HepG2 (cell line): ENCODE results near the gene CEP164. TPM values are rescaled to one million over a fixed set of nuclear protein-coding genes. Genes with fewer than 3 reads are reported as not detected.

ENCODE experiments used
- ATAC-seq: fragments of 200-7000 bp; cut with Tn5 transposase; 3 replicates; pipeline ENCODE4 v1.9.1; 2020; ENCODE audit warnings: mild to moderate bottlenecking, moderate library complexity
- BruUV-seq: library from RNA; stranded (reverse); fragments of 400-500 nt; replicated peaks from 2 replicates; lab custom pipeline; 2021; lab: Mats Ljungman, UMichigan
- CTCF ChIA-PET: fragments of 300-600 bp; formaldehyde crosslinking; extraction: SDS; loops from one replicate; lab custom pipeline; 2021; ENCODE audit warnings: low total read pairs, inconsistent platforms, low intra/inter-chr PET ratio; lab: Yijun Ruan, JAX
- POLR2A ChIA-PET: fragments of 350-600 bp; sonication (Branson Sonifier 250); formaldehyde crosslinking; loops from one replicate; lab custom pipeline; 2020; ENCODE audit warnings: antibody characterized with exemption, inconsistent platforms; lab: Yijun Ruan, JAX
- DNase-seq: peaks from one replicate; pipeline ENCODE4 v3.0.0-alpha.2; 2015; ENCODE audit warnings: low spot score
- FAIRE-seq: peaks from 3 replicates; lab custom pipeline; 2011; peaks lifted over from hg19 to GRCh38; lab: Jason Lieb, UNC
- H2AFZ ChIP-seq: one replicate; pipeline ENCODE4 v1.6.1; 2011; ENCODE audit warnings: low read length, inconsistent platforms
- H3K27ac ChIP-seq: fragments of 300-600 bp; 3 replicates; pipeline ENCODE4 v1.8.0; 2011; ENCODE audit warnings: mixed run types, mild to moderate bottlenecking, mixed read lengths, low read length, inconsistent platforms; ENCODE audit not compliant: insufficient read depth; ENCODE audit errors: extremely low read length
- H3K27me3 ChIP-seq, 2 experiments: fragments of 200-600 bp in 1 of 2; 2 replicates in 1 of 2; 3 replicates in 1 of 2; pipeline versions ENCODE4 v1.6.0 to v1.8.0; 2011; ENCODE audit warnings: low read length in 2 of 2, mild to moderate bottlenecking in 2 of 2, moderate library complexity in 2 of 2, inconsistent platforms in 1 of 2; ENCODE audit not compliant: insufficient read depth in 2 of 2, control insufficient read depth in 1 of 2
- H3K36me3 ChIP-seq, 2 experiments: fragments of 200-600 bp in 1 of 2; replicated peaks in 1 of 2; 2 replicates in 1 of 2; 3 replicates in 1 of 2; pipeline versions ENCODE4 v1.5.1 to v1.8.0; 2011; ENCODE audit warnings: low read length in 2 of 2, inconsistent platforms in 1 of 2; ENCODE audit not compliant: insufficient read depth in 2 of 2, control insufficient read depth in 1 of 2
- H3K4me1 ChIP-seq: 2 replicates; pipeline ENCODE4 v1.5.1; 2012; ENCODE audit warnings: low read length, inconsistent platforms; ENCODE audit not compliant: insufficient read depth
- H3K4me2 ChIP-seq: 2 replicates; pipeline ENCODE4 v1.6.0; 2011; ENCODE audit warnings: low read depth, low read length, inconsistent platforms
- H3K4me3 ChIP-seq, 3 experiments: fragments of 200-600 bp in 1 of 3; sonication (generic), shearing (Covaris generic) in 1 of 3; replicated peaks in 1 of 3; 2 replicates each; pipeline ENCODE4 v1.5.1; 2011 to 2016; ENCODE audit warnings: low read length in 3 of 3, inconsistent platforms in 2 of 3, low read depth in 2 of 3, mild to moderate bottlenecking in 2 of 3, control low read depth in 1 of 3, mixed read lengths in 1 of 3; ENCODE audit not compliant: insufficient read depth in 1 of 3
- H3K79me2 ChIP-seq: one replicate; pipeline ENCODE4 v1.6.1; 2011; ENCODE audit warnings: low read length, inconsistent platforms; ENCODE audit not compliant: insufficient read depth
- H3K9ac ChIP-seq: 2 replicates; pipeline ENCODE4 v1.6.0; 2011; ENCODE audit warnings: mild to moderate bottlenecking, low read depth, low read length, inconsistent platforms; ENCODE audit not compliant: insufficient read depth
- H3K9me3 ChIP-seq: 2 replicates; pipeline ENCODE4 v1.5.1; 2012; ENCODE audit warnings: mild to moderate bottlenecking, low read length
- H4K20me1 ChIP-seq: 2 replicates; pipeline ENCODE4 v1.6.0; 2011; ENCODE audit warnings: inconsistent platforms, mild to moderate bottlenecking, low read length, moderate library complexity; ENCODE audit not compliant: insufficient read depth
- CREB1 ChIP-seq, 2 experiments: fragments of 450-650 bp in 1 of 2; IDR thresholded peaks; 2 replicates each; pipeline ENCODE4 v1.6.1; 2016 to 2017; ENCODE audit warnings: control low read depth in 1 of 2, mild to moderate bottlenecking in 1 of 2, missing compliant biosample characterization in 1 of 2, missing genetic modification characterization in 1 of 2
- JDP2 ChIP-seq: sonication (generic); formaldehyde crosslinking; IDR thresholded peaks from 2 replicates; pipeline ENCODE4 v1.8.1; 2022; ENCODE audit warnings: missing genetic modification reagents, borderline replicate concordance
- KMT2B ChIP-seq: IDR thresholded peaks from 2 replicates; pipeline ENCODE4 v1.6.1; 2016; ENCODE audit warnings: missing genetic modification reagents, missing compliant biosample characterization
- MLXIP ChIP-seq: sonication (generic); formaldehyde crosslinking; IDR thresholded peaks from 2 replicates; pipeline ENCODE4 v1.9.0; 2021; ENCODE audit warnings: missing genetic modification reagents, borderline replicate concordance
- NFE2L1 ChIP-seq: sonication (generic); formaldehyde crosslinking; IDR thresholded peaks from 2 replicates; pipeline ENCODE4 v1.4.0; 2020; ENCODE audit warnings: missing genetic modification reagents, mild to moderate bottlenecking, borderline replicate concordance
- NRL ChIP-seq: sonication (generic); formaldehyde crosslinking; IDR thresholded peaks from 2 replicates; pipeline ENCODE4 v1.5.0; 2020; ENCODE audit warnings: missing genetic modification reagents, mild to moderate bottlenecking, moderate library complexity, borderline replicate concordance
- POGZ ChIP-seq: sonication (generic); formaldehyde crosslinking; IDR thresholded peaks from 2 replicates; pipeline ENCODE4 v1.4.0; 2020; ENCODE audit warnings: mild to moderate bottlenecking, missing genetic modification reagents
- SNAPC2 ChIP-seq: sonication (generic); formaldehyde crosslinking; IDR thresholded peaks from 2 replicates; pipeline ENCODE4 v1.8.1; 2022; ENCODE audit warnings: mild to moderate bottlenecking, missing genetic modification reagents
- SRSF9 ChIP-seq: fragments of 200-400 bp; formaldehyde crosslinking; IDR thresholded peaks from 2 replicates; pipeline ENCODE4 v1.6.1; 2018; ENCODE audit warnings: borderline replicate concordance, mild to moderate bottlenecking, low read depth, low read length; ENCODE audit not compliant: insufficient read depth, poor library complexity, severe bottlenecking
- TRIM24 ChIP-seq: sonication (generic); formaldehyde crosslinking; IDR thresholded peaks from 2 replicates; pipeline ENCODE4 v1.8.0; 2022; ENCODE audit warnings: mild to moderate bottlenecking, missing genetic modification reagents
- ZFYVE20 ChIP-seq: sonication (generic); formaldehyde crosslinking; IDR thresholded peaks from 2 replicates; pipeline ENCODE4 v1.8.0; 2023; ENCODE audit warnings: low read depth, mild to moderate bottlenecking, moderate library complexity, missing genetic modification reagents, borderline replicate concordance
- ZNF317 ChIP-seq: sonication (generic); formaldehyde crosslinking; IDR thresholded peaks from 2 replicates; pipeline ENCODE4 v1.5.0; 2020; ENCODE audit warnings: mild to moderate bottlenecking, missing genetic modification reagents
- ZNF549 ChIP-seq: sonication (generic); formaldehyde crosslinking; IDR thresholded peaks from 2 replicates; pipeline ENCODE4 v1.5.0; 2020; ENCODE audit warnings: missing genetic modification reagents
- ZNF766 ChIP-seq: sonication (generic); formaldehyde crosslinking; IDR thresholded peaks from 2 replicates; pipeline ENCODE4 v1.5.0; 2020; ENCODE audit warnings: missing genetic modification reagents, borderline replicate concordance
- ZNF883 ChIP-seq: sonication (generic); formaldehyde crosslinking; IDR thresholded peaks from 2 replicates; pipeline ENCODE4 v1.5.1; 2020; ENCODE audit warnings: mild to moderate bottlenecking, missing genetic modification reagents; ENCODE audit errors: not compliant biosample characterization
- WGBS: methylation state at CpG from one replicate; pipeline ENCODE4 v1.1.6; 2017; ENCODE audit warnings: low lambda C conversion rate; 5-methylcytosine and 5-hydroxymethylcytosine counted together
- in situ Hi-C: cut with HindIII; loops from 2 replicates; pipeline ENCODE4 v1.10.0; 2017; ENCODE audit warnings: low pct_unique_long_range_greater_than_20kb; ENCODE audit not compliant: extremely low pct_ligation_motif_present
- intact Hi-C: fragments of 100-400 bp; cut with micrococcal nuclease; formaldehyde crosslinking; loops from one replicate; pipeline ENCODE4 v1.10.0; 2022; ENCODE audit not compliant: unreplicated experiment
- polyA plus RNA-seq, 8 experiments: library from polyadenylated mRNA; depleted of rRNA in 3 of 8; stranded (reverse) in 7 of 8; unstranded in 1 of 8; fragments of >200 nt; fragmentation: Illumina TruSeq in 4 of 8; extraction: Trizol in 4 of 8; gene quantifications; 2 replicates each; pipeline versions ENCODE4 v1.2.1 to v1.2.3, GENCODE V29; 2011 to 2016; ENCODE audit warnings: low read depth in 4 of 8, missing spikeins in 1 of 8, mixed read lengths in 1 of 8; ENCODE audit not compliant: insufficient read depth in 1 of 8
- total RNA-seq, 5 experiments: library from RNA; depleted of rRNA; stranded (reverse); fragments of >200 nt; fragmentation: Illumina TruSeq; extraction: Trizol; gene quantifications; 2 replicates each; pipeline ENCODE4 v1.2.3, GENCODE V29; 2016; ENCODE audit warnings: low read depth in 1 of 5
- TF ChIP-seq, protein P1 (sequence below): sonication (generic); formaldehyde crosslinking; IDR thresholded peaks from 2 replicates; pipeline ENCODE4 v1.4.0; 2020; ENCODE audit warnings: missing genetic modification reagents

The CEP164 gene
- total and polyA plus RNA-seq, 2 of the 13 experiments (the other 11 are each of a cell fraction or from before 2014, with no cell fraction given), result 11.4 to 15.2 TPM

GRCh38 chr11:117412653-117413275 is 85.1 kb downstream of the CEP164 start:
- 94% methylated on average over 8 of the region's 8 CpGs for WGBS
- ATAC-seq (no peak), FAIRE-seq (no peak), DNase-seq (no peak)
- Histone ChIP-seq H3K4me1 (peaks cover 24% of the 10 kb centered on the region), H3K4me2 (no peak overlapping the region), H3K27me3 (no peaks in the 10 kb centered on the region; a peak in 1 of 5 replicates), H3K4me3 (no peak overlapping the region), H4K20me1 (no peaks in the 10 kb centered on the region), H3K27ac (no peak overlapping the region), H3K9me3 (no peaks in the 10 kb centered on the region), H3K9ac (no peak overlapping the region), H3K79me2 (no peaks in the 10 kb centered on the region), H2AFZ (no peak overlapping the region), H3K36me3 (peaks cover 1 to 2% of the 10 kb centered on the region in 2 experiments; a peak in 1 of 5 replicates)
- CTCF ChIA-PET, result no interaction called here
- intact Hi-C loops (loop anchor here (5.0 kb wide), 1 partner anchor 180 kb away; the partner anchor contains the start of genes PCSK7 and RNF214), in situ Hi-C loops (no loop called here)
- BruUV-seq, result no TSS peak
- POLR2A ChIA-PET, result no interaction called here
- no peak for TF ChIP-seq NRL (CRISPR knock-in tag)
- TF ChIP-seq TRIM24, result no peak
- TF ChIP-seq SRSF9, result no peak
- TF ChIP-seq, protein P1, sequence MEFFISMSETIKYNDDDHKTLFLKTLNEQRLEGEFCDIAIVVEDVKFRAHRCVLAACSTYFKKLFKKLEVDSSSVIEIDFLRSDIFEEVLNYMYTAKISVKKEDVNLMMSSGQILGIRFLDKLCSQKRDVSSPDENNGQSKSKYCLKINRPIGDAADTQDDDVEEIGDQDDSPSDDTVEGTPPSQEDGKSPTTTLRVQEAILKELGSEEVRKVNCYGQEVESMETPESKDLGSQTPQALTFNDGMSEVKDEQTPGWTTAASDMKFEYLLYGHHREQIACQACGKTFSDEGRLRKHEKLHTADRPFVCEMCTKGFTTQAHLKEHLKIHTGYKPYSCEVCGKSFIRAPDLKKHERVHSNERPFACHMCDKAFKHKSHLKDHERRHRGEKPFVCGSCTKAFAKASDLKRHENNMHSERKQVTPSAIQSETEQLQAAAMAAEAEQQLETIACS (CRISPR knock-in tag), result no peak
- no peak for TF ChIP-seq ZNF317 (CRISPR knock-in tag)
- no peak for TF ChIP-seq ZNF883 (CRISPR knock-in tag)
- TF ChIP-seq ZNF549 (CRISPR knock-in tag), result no peak
- TF ChIP-seq JDP2 (CRISPR knock-in tag), result no peak
- TF ChIP-seq SNAPC2 (CRISPR knock-in tag), result no peak
- no peak for TF ChIP-seq MLXIP (CRISPR knock-in tag)
- no peak for TF ChIP-seq NFE2L1 (CRISPR knock-in tag)
- TF ChIP-seq KMT2B (CRISPR knock-in tag), result no peak
- TF ChIP-seq CREB1 (IDR thresholded peaks at IDR 0.05), result no peak
- TF ChIP-seq CREB1 (CRISPR knock-in tag; IDR thresholded peaks at IDR 0.05), result no peak
- no peak for TF ChIP-seq POGZ (CRISPR knock-in tag)
- no peak for TF ChIP-seq ZFYVE20
- no peak for TF ChIP-seq ZNF766
